CD4-positive, alpha-beta T cell treated with Interleukin-4 for 1 hour (primary cell): ENCODE measurements around the gene SLC35F2.
"Not testable (repeated sequence)": the region's sequence is repeated elsewhere in the genome, so short reads cannot be mapped to it uniquely, and the experiment has no call there.

ENCODE experiments used
- DNase-seq, 2 donors: peaks; one replicate each; pipeline ENCODE4 v3.0.0-alpha.2; 2020 to 2022

The SLC35F2 gene

DNA sequence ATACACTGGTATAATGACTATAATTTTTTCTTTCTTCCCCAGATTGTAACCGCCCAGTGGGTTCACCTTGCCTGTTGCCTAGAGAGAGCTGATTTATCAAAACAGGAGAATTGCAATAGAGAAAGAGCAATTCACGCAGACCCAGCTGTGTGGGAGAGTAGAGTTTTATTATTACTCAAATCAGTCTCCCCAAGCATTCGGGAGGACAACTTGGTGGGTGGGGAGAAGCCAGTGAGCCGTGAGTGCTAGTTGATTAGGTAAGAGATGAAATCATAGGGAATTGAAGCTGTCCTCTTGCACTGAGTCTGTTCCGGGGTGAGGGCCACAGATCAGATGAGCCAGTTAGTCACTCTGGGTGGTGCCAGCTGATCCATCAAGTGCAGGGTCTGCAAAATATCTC is 73.2 kb downstream of the SLC35F2 start:
- no peak for DNase-seq

DNA sequence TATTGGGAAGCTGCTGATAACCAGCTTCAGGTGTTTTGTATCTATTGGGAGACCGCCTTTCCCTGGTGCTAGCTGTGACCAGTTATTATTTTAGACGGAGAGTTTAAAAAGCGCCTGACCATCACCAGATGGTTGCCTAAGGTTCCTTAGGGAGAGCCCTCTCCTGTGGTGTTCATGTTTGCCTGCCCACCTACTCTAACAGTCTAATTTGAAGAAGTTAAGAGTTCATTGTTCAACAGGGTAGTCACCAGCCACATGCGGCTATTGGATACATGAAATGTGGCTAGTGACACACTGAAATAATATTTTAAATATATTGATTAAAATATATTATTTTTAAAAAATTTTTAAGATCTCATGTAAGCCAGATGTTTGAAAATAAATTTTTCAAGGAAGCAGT is 75.5 kb downstream of the SLC35F2 start:
- DNase-seq = no peak

DNA sequence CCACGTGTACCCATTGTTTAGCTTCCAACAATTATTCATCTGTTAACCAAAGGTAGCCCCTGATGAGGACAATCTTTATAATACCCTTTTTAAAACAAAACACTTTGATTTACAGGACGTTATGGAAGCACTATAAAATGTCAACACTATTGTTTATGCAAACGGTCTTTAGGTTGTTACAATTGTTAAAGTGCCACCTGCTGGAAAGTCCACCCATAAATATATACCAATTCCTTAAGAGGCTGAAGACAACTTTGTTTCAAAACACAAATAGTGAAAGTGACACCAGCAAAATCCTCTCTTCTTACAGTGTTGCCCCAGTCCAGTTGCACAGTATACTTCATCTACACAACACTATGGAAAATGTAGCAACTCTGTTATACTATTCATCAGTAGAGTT is 77.8 kb downstream of the SLC35F2 start:
- no peak for DNase-seq

DNA sequence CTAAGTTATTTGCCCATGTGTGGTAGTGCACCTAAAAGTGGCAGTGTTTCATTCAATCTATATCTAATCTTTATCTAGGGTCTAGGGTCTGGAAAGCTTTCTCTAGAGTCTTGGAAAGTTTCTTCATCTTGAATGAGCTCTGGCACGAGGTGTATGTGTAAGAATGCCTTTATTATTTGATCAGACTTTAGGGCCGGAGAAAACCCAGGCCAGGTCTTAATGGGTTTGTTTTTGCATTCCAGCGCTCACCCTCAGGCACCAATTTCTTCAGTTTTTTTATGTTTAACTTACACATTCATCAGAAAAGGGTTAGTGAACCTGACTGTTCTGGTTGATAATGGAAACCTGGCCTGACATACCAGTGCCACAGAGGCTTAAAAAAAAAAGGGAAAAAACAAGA is 78.5 kb downstream of the SLC35F2 start:
- no peak for DNase-seq

DNA sequence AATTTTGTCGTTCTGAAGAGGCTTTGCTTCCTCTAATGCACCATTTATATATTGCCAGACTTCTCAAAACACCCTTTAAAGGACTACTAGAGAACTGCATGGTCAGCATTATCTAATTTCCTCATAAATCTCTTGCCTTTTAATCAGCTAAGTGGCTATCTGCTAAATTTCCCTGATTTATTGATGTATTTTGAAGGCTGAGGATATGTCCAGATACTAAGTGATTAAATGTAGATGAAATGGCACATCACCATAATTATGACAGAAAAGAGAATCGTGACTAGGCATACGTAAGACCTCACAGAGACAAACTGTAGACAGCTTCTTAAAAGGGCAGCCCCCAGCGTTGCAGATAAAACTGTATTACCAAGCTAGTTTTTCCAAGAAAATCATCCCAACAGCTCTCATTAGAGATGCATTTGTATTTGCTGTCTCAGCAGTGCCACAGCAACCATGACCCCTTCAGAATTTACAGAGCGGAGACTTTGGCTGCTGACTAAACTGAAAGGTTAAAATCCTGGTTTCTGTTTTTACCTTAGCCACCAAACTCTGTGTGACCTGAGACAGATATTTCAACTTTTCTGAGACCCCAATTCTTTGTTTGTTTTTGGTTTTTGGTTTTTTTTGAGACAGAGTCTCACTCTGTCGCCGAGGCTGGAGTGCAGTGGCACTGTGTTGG is 79.6 kb downstream of the SLC35F2 start:
- DNase-seq = no peak

DNA sequence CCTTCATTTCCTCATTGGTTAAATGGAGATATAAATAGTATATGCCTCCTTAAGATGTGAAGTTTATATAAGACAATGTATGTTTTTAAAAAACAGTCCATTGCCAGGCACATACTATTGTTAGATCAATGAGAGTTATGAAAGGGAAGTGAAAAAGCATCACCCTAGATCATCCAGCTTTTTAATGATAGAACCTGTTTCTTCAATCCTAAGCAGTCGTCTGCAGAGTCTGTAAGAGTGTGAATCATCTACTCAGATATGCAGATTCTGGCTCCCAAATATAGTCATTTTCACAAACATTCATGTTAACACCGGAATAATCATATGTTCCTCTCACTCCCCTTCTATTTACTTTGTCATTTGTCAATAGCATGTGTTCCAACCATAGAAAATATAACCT is 81.5 kb downstream of the SLC35F2 start:
- DNase-seq = no peak

DNA sequence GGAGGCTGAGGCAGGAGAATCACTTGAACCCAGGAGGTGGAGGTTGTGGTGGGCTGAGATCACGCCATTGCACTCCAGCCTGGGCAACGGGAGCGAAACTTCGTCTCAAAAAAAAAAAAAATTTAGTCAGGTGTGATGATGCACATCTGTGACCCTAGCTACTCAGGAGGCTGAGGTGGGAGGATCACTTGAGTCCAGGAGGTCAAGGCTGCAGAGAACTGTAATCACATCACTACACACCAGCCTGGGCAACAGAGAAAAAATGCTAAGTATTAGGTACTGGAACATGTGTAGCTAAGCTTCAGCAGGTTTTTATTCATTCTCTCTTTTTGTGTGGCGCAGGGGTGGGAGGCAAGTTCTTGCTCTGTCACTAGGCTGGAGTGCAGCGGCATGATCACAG is 82.5 kb downstream of the SLC35F2 start:
- no peak for DNase-seq

DNA sequence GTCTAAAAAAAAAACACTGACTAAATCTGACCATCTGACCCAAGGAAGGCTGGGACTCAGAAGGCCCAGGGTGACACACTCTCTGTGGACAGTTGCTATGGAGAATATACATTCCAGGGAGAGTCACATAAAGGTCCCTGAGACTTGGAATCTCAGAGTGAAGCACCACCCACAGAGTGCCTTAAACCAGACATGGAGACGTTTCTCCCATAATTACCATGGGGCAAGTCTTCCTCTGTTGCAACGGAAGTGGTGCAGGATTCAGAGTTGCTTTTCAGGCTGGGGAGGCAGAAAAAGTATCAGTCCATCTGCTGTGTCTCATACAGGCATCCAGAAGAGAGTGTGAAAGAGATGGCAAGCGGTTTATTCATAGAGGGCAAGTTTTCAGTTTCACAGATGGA is 88.0 kb downstream of the SLC35F2 start:
- DNase-seq = no peak

DNA sequence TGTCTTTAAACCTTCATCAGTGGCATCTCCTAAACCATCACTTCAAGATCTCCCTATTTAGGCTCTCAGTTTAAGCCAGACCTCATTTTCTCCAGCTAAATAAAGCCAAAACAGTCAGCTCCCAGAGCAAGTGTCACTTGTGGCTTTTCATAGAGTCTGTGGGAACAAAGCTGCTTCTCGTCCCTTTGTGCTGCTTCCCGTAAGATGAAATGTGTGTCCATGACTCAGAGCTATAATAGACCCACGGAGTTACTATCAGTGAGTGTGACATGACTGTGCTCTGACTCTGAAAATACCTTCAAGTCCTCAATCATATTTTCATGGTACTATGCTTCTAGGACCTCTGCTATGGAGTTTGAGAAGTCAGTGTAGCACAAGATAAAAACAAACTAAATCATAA is 89.4 kb downstream of the SLC35F2 start:
- DNase-seq = no peak

DNA sequence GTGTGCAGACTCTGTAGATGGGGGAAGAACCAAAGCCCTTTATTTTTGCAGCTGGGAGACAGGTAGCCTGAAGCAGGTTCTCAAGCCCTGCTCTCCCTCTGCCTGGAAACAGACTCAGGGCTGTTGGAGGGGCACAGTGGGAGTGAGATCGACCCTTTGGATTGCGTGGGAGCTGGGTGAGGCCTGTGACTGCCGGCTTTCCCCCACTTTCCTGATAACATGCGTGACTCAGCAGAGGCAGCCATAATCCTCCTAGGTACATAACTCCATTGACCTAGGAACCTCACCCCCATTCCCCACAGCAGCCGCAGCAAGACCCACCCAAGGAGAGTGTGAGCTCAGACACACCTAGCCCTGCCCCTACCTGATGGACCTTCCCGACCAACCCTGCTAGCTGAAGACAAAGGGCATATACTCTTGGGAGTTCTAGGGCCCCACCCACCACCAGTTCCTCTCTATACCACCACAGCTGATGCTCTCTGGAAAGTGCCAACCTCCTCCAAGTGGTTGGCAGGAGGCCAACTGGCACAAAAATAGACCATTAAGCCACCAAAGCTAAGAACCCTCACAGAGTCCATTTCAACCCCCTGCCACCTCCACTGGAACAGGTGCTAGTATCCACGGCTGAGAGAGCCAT is 99.8 kb downstream of the SLC35F2 start:
- DNase-seq = not testable (repeated sequence)

DNA sequence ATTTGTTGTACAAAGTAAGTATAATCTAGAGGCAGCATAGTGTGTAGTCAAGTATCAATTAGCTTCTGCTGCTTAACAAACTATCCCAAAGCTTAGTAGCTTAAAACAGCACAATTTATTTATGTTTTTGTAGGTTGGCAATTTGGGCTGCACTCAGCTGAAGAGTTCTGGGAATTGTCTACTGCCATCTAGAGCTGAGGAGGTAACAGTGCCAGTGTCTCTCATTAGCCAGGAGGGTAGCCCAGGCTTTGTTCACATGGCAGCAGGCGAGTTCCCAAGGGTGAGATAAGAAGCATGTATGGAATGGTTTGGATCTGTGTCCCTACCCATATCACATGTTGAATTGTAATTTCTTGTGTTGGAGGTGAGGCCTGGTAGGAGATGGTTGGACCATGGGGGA is 100.9 kb downstream of the SLC35F2 start:
- no peak for DNase-seq

DNA sequence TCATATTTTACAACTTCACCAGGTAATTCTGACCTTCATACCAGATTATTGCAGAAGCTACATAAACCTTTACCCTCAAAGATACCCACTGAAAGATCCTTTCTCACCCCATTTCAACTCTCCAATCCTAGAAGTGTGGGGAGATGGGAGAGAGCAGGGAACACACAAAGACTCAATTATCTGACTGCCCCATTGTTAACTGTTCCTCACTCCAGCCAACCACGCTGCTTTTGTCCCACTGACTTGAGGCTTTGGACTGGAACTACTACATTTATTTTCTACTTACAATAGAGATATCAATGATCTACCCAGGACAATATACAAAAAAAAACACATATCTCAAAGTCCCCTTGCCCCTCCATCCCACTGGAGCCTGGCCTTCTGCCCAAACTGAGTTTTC is 102.0 kb downstream of the SLC35F2 start:
- DNase-seq = no peak

DNA sequence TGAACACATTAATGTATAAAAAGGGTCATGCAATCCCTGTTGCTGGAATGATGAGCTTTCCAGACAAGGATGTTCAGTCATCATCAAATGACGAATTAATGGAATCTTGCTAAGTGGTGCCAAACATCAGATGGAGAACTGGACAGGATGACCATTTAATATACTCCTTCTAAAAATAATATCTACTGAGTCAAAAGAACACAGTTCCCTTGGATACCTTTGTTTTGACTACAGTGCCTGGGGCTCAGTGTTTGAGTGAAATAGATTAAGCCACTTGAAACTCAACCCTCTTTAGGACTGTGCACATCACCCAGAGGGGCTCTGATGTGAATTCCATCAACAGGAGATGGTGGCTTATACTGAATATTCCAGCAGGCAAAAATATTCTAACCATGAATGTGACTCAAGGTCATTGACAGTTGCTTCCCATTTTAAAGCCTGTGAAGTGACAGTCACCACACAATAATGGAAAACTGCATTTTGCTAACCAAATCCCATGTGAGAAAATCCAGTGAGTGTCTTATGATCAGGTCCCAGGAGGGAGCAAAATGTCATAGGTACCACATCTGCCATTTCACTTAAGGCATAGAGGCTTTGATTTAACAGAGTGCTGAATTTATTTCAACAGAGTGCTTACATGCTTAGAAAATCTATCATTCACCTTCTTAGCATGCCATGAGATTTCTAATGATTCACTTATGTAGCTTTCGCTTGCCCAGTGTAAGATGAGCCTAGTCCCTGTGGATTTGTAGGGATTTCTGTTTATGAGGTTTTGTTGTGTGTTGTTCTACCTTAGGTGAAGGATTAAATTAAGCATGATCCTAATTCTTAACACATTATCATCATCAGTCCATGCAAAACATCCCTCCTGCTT is 105.4 kb downstream of the SLC35F2 start:
- DNase-seq = no peak

DNA sequence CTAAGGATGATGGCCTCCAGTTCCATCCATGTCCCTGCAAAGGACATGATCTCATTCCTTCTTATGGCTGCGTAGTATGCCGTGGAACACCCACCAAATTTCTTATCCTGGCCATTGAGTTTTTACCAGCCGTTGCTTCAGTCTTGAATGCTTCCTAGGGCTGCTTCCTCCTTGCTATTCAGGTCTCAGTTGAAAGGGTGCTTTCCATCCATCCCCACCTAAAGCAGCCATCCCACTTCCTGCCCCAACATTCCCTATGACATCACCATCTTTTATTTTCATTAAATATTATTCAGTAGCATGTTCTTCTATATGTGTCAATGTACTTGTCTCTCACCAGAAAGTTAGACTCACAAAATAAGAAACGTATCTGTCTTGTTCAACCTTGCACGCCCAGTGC is 106.1 kb downstream of the SLC35F2 start:
- DNase-seq = no peak

DNA sequence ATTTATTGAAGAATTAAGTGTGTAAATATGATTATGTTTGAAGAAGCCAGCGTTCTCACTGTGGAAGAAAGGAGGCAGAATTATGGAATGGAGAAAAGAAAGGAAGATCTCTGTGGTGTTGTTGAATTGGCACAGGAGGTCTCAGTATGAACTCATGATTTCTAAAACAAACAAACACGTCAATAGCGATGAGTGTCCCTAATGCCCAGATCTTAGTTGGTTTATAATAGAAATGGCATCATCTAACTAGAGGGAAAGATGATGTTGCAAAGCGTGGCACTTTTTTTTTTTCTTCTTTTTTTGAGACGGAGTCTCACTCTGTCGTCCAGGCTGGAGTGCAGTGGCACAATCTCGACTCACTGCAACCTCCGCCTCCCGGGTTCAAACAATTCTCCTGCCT is 107.5 kb downstream of the SLC35F2 start:
- no peak for DNase-seq

DNA sequence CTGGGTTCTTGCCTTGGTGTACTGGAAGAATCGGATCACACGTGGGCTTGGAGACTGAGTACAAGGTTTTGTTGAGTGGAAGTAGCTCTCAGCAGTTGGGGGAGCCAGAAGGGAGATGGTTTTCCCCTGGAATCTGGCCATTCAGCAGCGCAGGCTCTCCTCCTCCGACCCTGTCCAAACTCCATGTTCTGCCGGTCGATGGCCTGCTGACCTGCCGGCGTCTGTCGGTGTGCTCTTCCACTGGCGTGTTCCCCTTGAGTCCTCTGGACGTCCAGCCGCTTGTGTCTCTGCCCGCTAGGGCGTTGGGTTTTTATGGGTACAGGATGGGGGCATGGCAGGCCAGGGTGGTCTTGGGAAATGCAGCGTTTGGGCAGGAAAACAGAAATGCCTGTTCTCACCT is 108.3 kb downstream of the SLC35F2 start:
- DNase-seq = no peak

DNA sequence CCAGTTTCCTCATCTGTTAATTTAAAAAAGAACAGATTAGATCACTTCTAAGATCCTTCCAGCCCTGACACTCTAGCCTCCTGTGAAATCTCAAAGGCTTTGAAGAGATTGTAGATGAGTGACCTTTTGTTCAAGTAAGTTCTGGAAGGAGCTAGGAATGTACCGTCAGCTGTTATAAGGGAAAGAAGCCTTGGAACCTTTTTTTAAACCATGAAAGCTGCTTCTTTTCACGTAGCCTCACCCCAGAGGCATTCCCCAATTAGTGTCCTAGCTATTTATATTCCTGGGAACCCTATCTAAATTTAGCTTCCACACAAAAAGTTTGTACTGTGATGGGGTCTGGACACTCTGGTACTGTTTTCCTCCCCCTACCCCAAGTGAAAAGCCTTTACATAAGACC is 111.0 kb downstream of the SLC35F2 start:
- DNase-seq = no peak

DNA sequence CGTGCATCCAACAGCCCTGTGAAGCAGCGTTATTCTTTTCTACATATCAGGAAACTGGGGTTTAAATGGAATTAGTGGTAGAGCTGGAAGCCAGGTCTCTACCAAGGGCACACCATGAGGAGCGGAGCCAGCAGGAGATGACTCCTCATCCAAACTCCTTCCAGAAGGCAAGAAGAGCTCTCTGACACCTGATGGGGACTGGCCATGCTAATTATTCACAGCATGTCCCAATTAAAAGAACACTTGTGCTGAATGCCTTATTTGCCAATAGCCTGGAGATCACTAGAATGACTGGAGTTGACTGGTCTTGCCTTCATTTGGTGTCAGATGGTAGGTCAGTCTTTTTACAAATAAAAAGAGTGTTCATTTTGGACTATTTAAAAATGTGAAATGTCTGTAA is 113.9 kb downstream of the SLC35F2 start:
- no peak for DNase-seq

DNA sequence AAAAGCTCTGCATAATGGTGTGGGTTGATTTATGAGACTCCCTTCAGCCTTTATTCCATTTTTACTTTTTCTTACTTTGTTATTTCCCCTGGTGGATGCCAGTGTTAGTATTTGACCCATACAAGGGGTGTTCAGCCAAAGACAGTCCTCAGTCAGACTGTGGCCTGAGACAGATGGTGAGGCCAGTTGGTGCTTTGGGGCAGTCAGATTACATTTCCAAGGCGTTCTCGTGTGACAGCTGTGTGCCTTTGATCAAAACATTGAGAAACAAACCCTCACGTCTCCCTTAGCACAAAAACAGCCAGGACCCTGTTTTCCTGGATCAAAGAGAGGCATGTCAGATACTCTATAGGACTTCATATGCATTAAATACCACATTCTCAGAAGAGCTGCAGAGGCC is 115.4 kb downstream of the SLC35F2 start:
- DNase-seq = no peak

DNA sequence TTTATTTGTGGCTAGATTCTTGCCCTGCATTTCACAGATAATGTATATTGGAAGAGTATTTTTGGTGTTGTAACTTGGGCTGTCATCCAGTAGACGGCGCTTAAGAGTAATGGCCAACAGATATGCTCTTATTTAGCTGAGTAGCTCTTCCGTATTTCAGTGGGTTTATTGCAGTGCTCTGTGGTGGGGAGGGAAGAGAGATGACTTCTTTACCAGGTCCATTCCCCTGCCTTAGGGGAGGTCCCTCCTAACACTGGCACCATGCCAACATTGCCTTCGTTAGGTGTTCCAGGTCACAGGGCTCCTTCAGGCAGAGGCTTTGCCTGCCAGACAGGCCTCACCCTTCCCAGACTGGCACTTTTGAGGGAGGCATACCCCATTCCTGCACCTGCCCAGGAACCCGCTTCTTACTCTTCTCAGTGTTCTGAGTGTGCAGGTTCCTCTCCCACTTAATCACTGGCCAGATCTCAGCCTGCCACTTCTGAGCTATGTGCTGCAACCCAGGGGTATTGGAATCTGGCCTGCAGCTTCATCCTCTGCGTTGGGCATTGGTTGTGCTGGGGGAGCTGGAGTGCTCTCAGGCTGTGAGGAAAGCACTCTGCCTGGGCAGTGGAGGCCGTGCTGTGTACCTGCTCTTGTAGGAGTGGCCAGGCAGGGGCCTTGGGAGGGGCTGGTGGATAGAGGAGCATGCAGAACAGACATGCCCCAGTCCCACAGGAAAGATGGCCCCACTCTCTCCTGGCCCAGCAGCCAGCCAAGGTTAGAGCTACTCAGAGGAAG is 117.4 kb downstream of the SLC35F2 start:
- no peak for DNase-seq
